Astrocyte (in vitro differentiated cells and primary cell): Measurements from ENCODE around the gene DLX3. TPM values are rescaled to one million over a fixed set of nuclear protein-coding genes. Genes with fewer than 3 reads are reported as not detected.

Source experiments
- DNase-seq: peaks from one replicate; pipeline ENCODE4 v3.0.0-alpha.2; 2010; ENCODE audit warnings: low read depth
- FAIRE-seq: peaks from 2 replicates; lab custom pipeline; 2011; peaks lifted over from hg19 to GRCh38; lab: Jason Lieb, UNC
- H2AFZ ChIP-seq: 2 replicates; pipeline ENCODE4 v1.6.0; 2012; ENCODE audit warnings: low read depth, low read length, inconsistent platforms
- H3K27ac ChIP-seq: 2 replicates; pipeline ENCODE4 v1.5.1; 2011; ENCODE audit warnings: low read depth, low read length, inconsistent platforms
- H3K27me3 ChIP-seq: 2 replicates; pipeline ENCODE4 v1.6.0; 2011; ENCODE audit warnings: low read length, inconsistent platforms; ENCODE audit not compliant: insufficient read depth
- H3K36me3 ChIP-seq: 2 replicates; pipeline ENCODE4 v1.5.1; 2011; ENCODE audit warnings: low read length, inconsistent platforms; ENCODE audit not compliant: insufficient read depth
- H3K4me1 ChIP-seq: 2 replicates; pipeline ENCODE4 v1.5.1; 2011; ENCODE audit warnings: low read length, inconsistent platforms; ENCODE audit not compliant: insufficient read depth
- H3K4me2 ChIP-seq: 2 replicates; pipeline ENCODE4 v1.6.0; 2012; ENCODE audit warnings: low read length, inconsistent platforms
- H3K4me3 ChIP-seq: 2 replicates; pipeline ENCODE4 v1.5.1; 2011; ENCODE audit warnings: low read depth, mild to moderate bottlenecking, low read length, inconsistent platforms; ENCODE audit not compliant: insufficient read depth
- H3K79me2 ChIP-seq: 2 replicates; pipeline ENCODE4 v1.6.0; 2012; ENCODE audit warnings: mild to moderate bottlenecking, low read length, inconsistent platforms; ENCODE audit not compliant: insufficient read depth
- H3K9ac ChIP-seq: 2 replicates; pipeline ENCODE4 v1.6.0; 2012; ENCODE audit warnings: mild to moderate bottlenecking, low read length, inconsistent platforms
- H3K9me3 ChIP-seq: 2 replicates; pipeline ENCODE4 v1.5.1; 2012; ENCODE audit warnings: low read depth, mild to moderate bottlenecking, low read length, inconsistent platforms; ENCODE audit not compliant: insufficient read depth
- H4K20me1 ChIP-seq: 2 replicates; pipeline ENCODE4 v1.6.0; 2012; ENCODE audit warnings: low read length, inconsistent platforms; ENCODE audit not compliant: insufficient read depth
- H3K27ac Mint-ChIP-seq: one replicate; pipeline ENCODE4 v1.8.0; 2021; ENCODE audit warnings: mild to moderate bottlenecking, mixed read lengths; ENCODE audit not compliant: unreplicated experiment
- H3K27me3 Mint-ChIP-seq: one replicate; pipeline ENCODE4 v1.8.0; 2021; ENCODE audit warnings: low read depth, mixed read lengths; ENCODE audit not compliant: unreplicated experiment
- H3K36me3 Mint-ChIP-seq: one replicate; pipeline ENCODE4 v1.8.0; 2021; ENCODE audit warnings: low read depth, mixed read lengths; ENCODE audit not compliant: unreplicated experiment
- H3K4me1 Mint-ChIP-seq: one replicate; pipeline ENCODE4 v1.8.0; 2021; ENCODE audit warnings: low read depth, mixed read lengths; ENCODE audit not compliant: unreplicated experiment
- H3K4me3 Mint-ChIP-seq: one replicate; pipeline ENCODE4 v1.8.0; 2021; ENCODE audit warnings: mild to moderate bottlenecking, moderate library complexity, mixed read lengths; ENCODE audit not compliant: unreplicated experiment
- H3K9me3 Mint-ChIP-seq: one replicate; pipeline ENCODE4 v1.8.0; 2021; ENCODE audit warnings: mild to moderate bottlenecking, mixed read lengths; ENCODE audit not compliant: unreplicated experiment
- CTCF ChIP-seq: IDR thresholded peaks from 2 replicates; pipeline ENCODE4 v1.5.1; 2011; ENCODE audit warnings: low read depth, mild to moderate bottlenecking, inconsistent platforms, low read length, moderate library complexity; ENCODE audit not compliant: insufficient read depth
- EZH2 ChIP-seq: IDR thresholded peaks from 2 replicates; pipeline ENCODE4 v1.6.1; 2012; ENCODE audit warnings: mild to moderate bottlenecking, low read length, inconsistent platforms; ENCODE audit not compliant: insufficient read depth
- total RNA-seq: library from RNA; stranded (reverse); gene quantifications from 2 replicates; pipeline ENCODE4 v1.2.1, GENCODE V29; 2021

DLX3 gene
- total RNA-seq, 1 donor from 2014 or later, result 1.00 TPM

GRCh38 chr17:49997301-49997650 lies 2.3 kb upstream of the DLX3 start:
- H3K4me1 Mint-ChIP-seq, result peaks cover 10% of the 10 kb centered on the region
- Histone ChIP-seq H3K27me3 (peaks cover 68% of the 10 kb centered on the region), H3K9ac (no peak overlapping the region), H2AFZ (peak overlapping the region; percentile 86), H3K4me3 (no peak overlapping the region), H3K4me2 (peak overlapping the region; percentile 84), H3K4me1 (peaks cover 20% of the 10 kb centered on the region), H4K20me1 (peaks cover 17% of the 10 kb centered on the region), H3K27ac (no peak overlapping the region), H3K79me2 (no peaks in the 10 kb centered on the region), H3K9me3 (peaks cover 6% of the 10 kb centered on the region), H3K36me3 (no peaks in the 10 kb centered on the region)
- peak overlapping the region; percentile 66 for H3K4me3 Mint-ChIP-seq
- DNase-seq (no peak), FAIRE-seq (no peak)
- peaks cover 3% of the 10 kb centered on the region for H3K9me3 Mint-ChIP-seq
- peaks cover 70% of the 10 kb centered on the region for H3K27me3 Mint-ChIP-seq
- peaks cover 4% of the 10 kb centered on the region for H3K36me3 Mint-ChIP-seq
- TF ChIP-seq EZH2, result no peak
- TF ChIP-seq CTCF, result no peak
- H3K27ac Mint-ChIP-seq, result no peak overlapping the region

GRCh38 chr17:49996495-49997300 lies 1.7 kb upstream of the DLX3 start:
- Histone ChIP-seq H4K20me1 (peaks cover 17% of the 10 kb centered on the region), H3K27ac (no peak overlapping the region), H3K4me1 (peaks cover 20% of the 10 kb centered on the region), H3K9ac (no peak overlapping the region), H3K36me3 (no peaks in the 10 kb centered on the region), H3K9me3 (peaks cover 6% of the 10 kb centered on the region), H3K4me2 (peak overlapping the region; percentile 84), H3K4me3 (peak overlapping the region; percentile 38), H3K79me2 (no peaks in the 10 kb centered on the region), H3K27me3 (peaks cover 68% of the 10 kb centered on the region), H2AFZ (peak overlapping the region; percentile 86)
- Mint-ChIP-seq H3K27me3 (peaks cover 70% of the 10 kb centered on the region), H3K36me3 (peaks cover 4% of the 10 kb centered on the region), H3K4me3 (peak overlapping the region; percentile 66), H3K27ac (no peak overlapping the region), H3K9me3 (peaks cover 3% of the 10 kb centered on the region), H3K4me1 (peaks cover 10% of the 10 kb centered on the region)
- peak; percentile 60 for TF ChIP-seq EZH2
- TF ChIP-seq CTCF, result peak; percentile 64
- DNase-seq (no peak), FAIRE-seq (no peak)

GRCh38 chr17:49996121-49996494 lies 1.1 kb upstream of the DLX3 start:
- H3K36me3 ChIP-seq, result no peaks in the 10 kb centered on the region

More at GRCh38 chr17:49996121-49996494, 1.1 kb upstream of the DLX3 start:
- H3K4me2 ChIP-seq, result peak overlapping the region; percentile 84
- peaks cover 17% of the 10 kb centered on the region for H4K20me1 ChIP-seq
- DNase-seq (no peak), FAIRE-seq (no peak)
- H3K27me3 ChIP-seq, result peaks cover 68% of the 10 kb centered on the region
- Mint-ChIP-seq H3K9me3 (peaks cover 3% of the 10 kb centered on the region), H3K4me3 (peak overlapping the region; percentile 62), H3K27me3 (peaks cover 68% of the 10 kb centered on the region), H3K36me3 (peaks cover 4% of the 10 kb centered on the region), H3K27ac (peak overlapping the region; percentile 34), H3K4me1 (peaks cover 10% of the 10 kb centered on the region)
- no peak overlapping the region for H2AFZ ChIP-seq
- no peak overlapping the region for H3K9ac ChIP-seq
- H3K4me3 ChIP-seq, result no peak overlapping the region
- no peak overlapping the region for H3K27ac ChIP-seq
- TF ChIP-seq CTCF (no peak), EZH2 (no peak)
- H3K4me1 ChIP-seq, result peaks cover 20% of the 10 kb centered on the region
- peaks cover 6% of the 10 kb centered on the region for H3K9me3 ChIP-seq
- no peaks in the 10 kb centered on the region for H3K79me2 ChIP-seq
